IPS DF 4.7 (cell line): ENCODE results near the gene SH3PXD2A.

ENCODE experiments used
- DNase-seq: peaks from one replicate; pipeline ENCODE4 v3.0.0-alpha.2; 2013; ENCODE audit warnings: low spot score; ENCODE audit errors: extremely low read depth

Gene SH3PXD2A

DNA sequence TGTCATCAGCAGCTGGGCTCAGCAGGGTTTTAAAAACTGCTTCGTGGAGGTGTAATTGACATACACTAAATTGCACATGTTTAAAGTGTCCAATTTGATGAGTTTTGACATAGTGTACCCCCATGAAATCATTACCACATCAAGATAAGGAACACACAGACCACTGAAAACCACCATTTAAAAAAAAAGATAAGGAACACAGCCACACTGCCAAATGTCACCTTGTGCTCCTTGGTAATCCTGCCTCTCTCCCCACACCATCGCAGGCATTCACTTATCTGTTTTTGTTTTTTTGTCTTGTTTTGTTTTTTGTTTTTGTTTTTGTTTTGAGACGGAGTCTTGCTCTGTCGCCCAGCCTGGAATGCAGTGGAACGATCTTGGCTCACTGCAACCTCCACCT lies 286.9 kb downstream of the SH3PXD2A start:
- DNase-seq, result no peak

DNA sequence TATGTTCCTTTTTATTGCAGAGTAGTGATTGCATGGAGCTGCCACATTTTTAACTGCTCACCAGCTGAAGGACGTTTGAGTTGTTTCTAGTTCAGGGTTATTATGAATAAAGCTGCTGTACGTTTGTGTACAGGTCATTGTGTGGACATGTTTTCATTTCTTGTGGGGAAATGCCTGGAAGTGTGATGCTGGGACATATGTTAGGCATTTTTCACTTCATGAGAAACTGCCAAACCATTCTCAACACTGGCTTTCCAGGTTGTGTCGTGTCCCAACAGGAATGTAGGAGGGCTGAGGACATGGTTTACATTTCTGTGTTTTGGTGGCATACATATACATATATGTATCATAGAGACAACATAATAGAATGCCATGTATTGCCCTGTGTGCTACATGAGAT lies 288.8 kb downstream of the SH3PXD2A start:
- no peak for DNase-seq

DNA sequence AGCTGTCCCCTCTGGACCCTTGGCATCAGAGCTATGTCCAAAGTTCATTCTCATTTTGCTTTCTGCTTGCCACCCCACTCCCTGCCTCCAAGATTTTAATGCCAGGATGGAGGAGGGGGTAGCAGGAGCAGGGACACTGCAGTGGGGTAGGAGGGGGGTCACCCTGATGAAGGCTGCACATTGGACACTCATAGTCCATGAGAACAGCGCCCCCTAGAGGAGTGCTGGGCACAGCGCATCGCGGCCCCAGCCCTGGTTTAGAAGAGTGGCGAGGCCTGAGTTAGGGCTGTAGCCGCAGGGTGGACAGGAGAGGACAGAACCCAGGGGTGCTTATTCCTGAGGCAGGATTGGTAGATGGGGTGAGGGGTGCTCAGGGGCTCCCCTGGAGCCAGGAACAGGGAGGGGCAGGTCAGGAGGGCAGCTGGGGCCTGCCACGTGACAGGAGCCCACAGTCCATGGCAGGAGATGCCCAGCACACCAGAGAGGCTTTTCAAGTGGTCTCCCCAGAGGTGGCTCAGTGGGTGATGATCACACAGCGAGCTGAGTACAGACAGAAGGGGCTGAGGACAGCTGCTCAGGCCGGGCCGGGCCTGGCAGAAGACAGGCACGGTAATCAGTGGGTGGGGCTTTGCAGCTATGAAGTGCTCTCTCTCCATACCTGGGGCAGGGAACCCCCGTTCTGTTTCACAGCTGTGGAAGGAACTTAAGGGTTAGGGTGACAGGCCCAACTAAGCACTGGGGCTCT lies 290.4 kb downstream of the SH3PXD2A start:
- no peak for DNase-seq

DNA sequence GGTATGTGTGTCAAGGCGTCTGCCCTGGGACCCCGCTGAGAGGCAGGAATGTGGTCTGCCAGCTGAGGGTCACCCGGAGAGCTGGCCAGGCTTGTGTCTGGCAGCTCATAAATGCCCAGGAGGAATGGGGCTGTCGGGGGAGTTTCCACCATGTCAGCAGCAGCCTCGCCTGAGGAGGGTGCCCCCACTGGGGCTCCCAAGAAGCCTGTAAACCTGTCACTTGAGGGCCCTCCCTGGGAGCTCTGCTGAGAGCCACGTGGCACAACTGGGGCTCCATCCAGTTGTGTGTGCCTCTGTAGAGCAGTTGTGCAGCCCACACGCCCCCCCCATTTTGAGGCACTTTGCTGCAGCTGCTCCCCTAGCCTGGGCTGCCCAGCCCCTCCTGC lies 291.3 kb downstream of the SH3PXD2A start:
- no peak for DNase-seq

DNA sequence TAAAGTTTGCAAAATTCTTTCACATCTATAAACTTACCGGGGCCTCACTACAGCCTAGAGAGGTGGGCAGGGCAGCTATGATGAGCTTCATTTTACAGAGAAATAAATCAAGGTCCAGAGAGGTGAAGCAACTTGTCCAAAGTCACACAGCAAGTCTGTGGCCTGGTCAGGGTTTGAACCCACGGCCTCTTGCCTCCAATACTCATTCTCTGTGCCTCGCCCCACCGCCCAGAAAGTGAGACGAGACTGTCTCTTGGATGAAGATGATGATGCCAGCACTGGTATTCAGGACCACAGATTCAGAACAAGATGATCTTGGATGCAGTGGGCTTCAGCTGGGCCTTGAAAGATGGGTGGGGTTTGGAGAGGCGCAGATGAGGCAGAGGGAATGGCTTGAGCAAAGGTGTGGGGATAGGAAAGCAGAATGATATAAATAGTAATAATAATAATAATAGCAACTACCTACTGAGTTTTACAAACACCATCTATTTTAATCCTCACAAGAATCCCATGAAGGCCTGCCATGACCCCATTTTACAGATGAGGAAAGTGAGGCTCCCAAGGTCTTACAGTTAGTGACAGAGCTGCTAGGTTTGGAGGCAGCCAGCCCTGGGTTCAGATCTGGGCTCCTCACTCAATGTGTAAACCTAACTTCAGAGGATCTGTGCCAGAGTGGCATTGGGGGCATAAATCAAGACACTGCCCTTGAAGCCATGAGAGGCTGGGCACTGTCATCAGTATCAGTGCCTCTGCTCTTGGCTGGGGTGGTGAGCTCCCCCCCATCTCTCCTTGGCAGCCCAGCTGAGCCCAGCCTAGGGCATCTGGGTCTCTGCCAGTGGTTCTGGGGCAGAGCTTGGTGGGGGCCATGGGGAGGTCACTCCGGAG lies 291.9 kb downstream of the SH3PXD2A start:
- DNase-seq, result no peak

DNA sequence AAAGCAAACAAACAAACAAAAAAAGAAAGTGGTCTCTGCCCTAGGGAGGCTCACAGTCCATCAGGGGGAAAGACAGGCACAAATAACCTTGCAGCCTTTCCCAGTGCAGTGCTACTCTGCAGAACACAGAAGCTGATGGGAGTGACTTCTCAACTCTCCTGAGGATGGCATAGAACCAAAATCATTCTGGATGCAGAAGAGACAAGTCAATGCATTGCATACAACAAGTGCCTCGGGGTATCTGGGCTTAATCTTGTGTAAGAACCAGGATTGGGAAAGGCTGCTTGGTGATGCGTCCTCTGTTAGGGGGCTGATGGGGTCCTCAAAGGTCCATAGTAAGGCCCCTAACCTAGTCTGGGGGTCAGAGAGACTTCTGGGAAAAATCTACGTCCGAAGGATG lies 293.0 kb downstream of the SH3PXD2A start:
- no peak for DNase-seq

DNA sequence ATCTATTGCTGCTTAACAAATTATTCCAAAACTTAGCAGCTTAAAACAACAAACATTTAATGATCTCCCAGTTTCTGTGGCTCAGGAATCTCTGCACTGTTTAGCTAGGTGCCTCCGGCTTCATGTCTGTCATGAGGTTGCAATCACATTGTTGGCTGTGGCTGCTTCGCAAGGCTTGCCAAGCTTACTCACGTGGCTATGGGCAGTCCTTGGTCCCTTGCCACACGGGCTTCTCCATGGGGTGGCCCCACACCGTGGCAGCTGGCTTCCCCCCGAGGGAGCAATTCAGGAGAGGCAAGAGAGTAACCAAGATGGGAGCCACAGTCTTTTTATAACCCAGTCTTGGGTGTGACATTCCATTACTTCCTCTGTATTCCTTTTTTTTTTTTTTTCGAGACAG lies 294.5 kb downstream of the SH3PXD2A start:
- no peak for DNase-seq

DNA sequence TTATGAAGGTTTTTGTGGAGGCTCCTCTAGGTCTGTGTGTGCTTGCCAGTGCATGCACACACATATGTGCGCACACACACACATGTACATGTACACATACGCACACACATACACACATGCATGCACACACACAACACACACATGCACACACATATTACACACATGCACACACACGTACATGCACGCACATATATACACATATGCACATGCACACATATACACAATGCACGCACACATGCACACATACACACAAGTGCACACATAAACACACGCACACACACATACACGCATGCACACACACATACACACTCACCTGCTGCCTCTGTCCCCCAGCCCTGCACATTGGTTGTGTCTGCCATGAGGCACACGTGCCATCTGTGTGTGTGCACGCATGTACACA lies 295.6 kb downstream of the SH3PXD2A start:
- DNase-seq, result no peak

DNA sequence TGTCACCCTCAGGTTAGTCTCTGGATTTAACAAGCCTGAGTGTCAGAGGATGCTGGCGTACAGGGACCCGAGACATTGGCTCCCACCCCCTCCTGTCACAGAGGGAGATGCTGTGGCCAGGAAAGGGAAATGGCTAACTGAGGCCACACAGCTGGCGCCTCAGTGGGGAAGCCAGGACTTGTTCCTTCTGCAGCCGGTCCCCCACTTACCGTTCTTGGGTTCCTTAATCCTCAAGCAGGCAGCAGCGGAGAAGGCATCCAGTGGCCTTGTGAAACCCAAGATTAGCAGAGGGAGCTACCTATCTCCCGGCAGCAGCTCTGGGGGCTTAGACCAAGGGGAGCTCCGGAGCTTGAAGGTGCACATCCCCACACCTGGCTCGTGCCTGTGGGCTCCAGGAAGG lies 296.5 kb downstream of the SH3PXD2A start:
- DNase-seq, result no peak

DNA sequence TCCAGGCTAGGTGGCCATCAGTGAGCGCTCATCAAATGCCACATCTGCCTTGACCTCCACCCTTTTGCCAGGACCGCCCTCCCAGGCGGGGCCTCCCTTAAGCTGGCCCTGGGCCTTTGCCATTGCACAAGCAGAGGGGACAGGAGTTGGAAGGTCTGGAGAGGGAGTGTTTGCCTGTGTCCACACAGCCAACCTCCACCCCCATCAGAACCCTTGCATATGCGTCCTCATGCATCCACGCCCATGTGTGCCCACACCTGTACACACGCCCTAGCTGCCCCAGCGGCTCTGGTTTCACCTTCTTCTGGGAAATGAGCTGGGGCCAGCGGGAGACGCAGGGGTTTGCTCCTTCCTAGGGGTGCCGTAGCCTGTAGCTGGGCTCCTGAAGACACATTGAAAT lies 297.9 kb downstream of the SH3PXD2A start:
- DNase-seq, result no peak

DNA sequence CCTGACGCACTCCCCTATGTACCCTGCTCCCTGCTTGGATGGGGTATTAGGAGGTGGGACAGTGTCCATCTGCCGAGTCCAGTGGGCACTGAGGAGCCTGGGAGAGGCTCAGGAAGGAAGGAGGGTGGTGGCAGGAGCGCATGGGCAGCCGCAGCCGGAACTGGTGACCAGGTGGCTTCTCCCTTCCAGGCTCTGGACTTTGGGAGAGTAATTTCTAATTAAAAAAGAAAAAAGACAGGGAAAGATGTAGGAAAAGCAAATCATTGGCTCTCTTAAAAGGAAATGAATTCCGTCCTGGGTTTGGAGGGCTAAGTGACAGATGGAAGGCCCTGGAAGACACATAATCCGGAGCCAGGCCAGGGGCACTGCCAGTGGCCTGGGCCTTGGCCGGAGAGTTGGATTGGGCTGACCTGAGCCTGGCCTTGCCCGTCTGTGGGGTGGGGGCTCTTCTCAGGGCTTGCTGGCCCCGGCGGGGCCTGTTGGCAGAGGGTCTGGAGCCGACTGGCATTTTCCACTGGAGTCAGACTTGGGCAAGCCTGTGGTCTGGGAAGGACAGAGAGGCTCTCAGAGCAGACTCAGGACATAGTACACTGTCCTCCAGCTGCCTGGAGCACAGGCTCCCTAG lies 298.9 kb downstream of the SH3PXD2A start:
- no peak for DNase-seq

DNA sequence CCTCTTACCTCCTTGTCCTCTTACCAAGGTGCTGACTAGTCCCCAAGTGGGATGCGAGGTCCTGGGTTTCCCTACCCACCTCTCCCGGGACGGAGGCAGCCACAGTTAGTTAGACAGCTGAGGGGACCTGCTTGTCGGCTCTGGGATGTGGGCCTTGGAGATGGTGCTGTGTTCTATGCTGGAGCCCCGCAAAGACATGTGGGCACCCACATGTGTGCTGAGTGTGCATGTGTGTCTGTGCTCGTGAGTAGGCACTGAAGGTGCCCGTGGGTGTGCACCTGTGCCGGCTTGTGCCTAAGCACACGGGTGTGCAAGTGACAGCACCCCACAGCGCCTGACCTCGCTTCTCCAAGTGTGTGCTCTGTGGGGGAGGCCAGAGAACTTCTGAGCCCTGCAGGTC lies 299.7 kb downstream of the SH3PXD2A start:
- DNase-seq, result no peak

DNA sequence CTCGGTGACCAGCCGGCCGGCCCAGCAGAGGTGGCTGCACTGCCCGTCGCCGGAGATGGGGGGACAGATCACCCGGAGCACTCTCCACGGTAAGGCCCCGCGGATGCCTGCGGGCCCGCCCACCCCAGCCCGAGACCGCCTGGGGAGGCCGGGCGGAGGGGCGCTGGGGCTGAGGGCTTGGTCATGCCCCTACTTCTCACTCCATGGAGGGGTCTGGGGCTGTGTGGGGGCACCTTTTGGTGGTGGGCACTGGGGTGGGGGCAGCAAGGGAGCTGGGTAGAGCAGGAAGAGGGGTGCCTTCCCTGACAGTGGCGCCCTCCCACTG lies 300.1 kb downstream of the SH3PXD2A start:
- DNase-seq, result no peak

DNA sequence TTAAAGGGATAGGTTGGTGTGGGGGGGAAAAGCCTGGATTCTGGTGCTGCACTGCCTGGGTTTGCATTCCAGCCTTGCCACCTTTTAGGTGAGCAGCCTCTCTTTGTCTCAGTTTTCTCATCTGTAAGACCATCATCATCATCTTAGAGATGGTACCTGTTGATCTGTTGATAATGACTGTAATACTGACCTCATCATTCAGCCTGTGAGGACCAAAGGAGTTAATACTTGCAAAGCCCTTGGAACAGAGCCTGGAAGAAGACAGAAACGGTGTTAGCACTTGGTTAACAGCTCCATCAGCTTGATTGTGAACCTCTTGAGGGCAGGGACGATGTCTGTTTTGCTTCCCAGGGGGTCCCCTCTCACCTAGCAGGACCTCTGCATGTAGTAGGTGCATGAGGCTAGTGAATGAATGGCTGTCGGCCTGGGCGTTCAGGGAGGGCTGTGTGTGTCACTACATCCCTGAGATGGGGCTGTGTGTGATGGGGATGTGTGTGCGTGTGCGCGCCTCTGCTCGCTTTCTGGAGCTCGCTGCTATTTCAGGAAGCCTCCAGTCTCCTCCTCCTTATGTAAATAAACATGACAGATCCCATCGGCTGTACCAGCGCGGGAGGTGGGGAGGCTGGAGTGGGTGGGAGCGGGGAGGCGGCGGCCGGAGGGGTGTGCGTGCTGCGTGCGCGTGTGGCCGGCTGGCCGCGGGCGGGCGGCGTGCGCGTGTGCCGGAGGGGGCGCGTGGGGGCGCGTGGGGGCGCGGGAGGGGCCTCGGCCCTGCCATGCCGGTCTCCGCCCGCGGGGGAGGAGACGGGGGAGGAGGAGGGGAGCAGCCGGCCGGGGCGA lies 300.7 kb downstream of the SH3PXD2A start:
- DNase-seq, result no peak

DNA sequence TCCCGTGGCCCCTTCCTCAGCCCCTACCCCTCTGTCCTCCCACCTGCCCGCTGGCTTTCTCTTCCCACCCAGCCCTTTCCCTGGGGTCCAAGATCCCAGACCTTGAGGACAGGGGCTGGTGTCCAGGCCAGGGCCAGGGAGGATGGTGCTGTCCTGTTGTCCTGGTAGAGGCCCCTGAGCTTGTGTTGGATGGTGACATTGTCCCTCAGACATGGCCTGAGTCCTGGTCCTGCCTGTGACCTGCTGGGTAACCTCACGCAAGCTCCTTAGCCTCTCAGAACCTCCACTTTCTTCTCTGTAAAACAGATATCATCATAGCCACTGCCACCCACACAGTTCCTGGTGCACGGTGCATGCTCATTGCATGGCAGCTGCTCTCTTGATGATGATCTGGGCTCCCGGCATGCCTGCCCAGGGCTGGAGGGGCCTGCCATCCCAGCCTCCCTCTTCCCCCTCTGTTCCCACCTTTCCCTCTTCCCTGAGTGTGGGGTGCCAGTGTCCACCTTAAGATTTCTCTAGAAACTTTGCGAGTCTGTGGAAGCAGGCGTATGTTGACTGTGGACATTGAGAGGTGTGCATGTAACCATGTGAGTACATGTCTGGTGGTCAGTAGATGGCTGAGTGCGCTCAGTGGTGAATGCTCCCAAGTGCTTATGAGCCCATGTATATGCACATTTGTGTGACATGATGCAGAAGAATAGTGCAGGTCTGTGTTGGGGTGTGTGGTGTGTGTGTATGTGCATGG lies 301.5 kb downstream of the SH3PXD2A start:
- DNase-seq, result no peak

DNA sequence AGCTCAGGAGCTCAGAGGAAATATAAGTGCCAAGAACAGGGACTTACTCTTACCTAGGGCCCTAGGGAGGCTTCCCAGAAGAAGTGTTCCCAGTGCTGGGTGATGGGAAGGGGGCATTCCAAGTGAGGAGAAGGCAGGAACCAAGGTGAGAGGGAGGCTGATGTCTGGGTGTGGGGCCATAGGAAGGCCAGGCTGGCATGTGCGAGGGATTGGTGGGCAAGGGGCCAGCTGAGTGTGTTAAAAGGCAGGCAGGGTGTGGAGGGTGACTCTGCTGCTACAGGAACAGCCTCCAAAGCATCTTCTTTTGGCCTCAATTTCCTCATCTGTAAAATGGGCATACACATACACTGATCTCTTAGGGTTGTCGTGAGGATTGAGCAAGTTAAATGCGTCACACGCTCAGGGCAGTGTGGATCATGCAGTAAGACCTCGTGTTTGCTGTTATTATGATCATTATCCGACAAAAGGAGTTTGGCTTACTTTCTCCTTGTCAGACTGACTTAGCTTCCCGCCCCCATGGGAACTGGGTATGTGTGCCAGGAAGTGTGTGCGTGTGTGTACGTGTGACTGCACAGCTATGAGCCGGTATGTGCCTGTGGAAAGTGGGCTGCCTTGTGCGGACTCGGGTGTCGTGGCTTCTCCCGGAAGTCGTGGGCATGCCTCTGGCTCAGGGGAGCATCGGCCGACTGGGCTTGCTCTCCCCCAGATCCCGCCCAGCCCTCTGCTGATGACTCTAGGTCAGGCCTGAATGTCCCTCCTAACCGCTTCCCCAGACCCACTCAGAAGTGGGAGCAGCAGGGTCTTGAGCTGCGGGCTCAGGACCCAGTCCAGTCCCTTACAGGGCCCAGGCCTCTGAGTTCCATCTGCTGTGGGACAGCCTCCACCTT lies 302.3 kb downstream of the SH3PXD2A start:
- DNase-seq, result no peak

DNA sequence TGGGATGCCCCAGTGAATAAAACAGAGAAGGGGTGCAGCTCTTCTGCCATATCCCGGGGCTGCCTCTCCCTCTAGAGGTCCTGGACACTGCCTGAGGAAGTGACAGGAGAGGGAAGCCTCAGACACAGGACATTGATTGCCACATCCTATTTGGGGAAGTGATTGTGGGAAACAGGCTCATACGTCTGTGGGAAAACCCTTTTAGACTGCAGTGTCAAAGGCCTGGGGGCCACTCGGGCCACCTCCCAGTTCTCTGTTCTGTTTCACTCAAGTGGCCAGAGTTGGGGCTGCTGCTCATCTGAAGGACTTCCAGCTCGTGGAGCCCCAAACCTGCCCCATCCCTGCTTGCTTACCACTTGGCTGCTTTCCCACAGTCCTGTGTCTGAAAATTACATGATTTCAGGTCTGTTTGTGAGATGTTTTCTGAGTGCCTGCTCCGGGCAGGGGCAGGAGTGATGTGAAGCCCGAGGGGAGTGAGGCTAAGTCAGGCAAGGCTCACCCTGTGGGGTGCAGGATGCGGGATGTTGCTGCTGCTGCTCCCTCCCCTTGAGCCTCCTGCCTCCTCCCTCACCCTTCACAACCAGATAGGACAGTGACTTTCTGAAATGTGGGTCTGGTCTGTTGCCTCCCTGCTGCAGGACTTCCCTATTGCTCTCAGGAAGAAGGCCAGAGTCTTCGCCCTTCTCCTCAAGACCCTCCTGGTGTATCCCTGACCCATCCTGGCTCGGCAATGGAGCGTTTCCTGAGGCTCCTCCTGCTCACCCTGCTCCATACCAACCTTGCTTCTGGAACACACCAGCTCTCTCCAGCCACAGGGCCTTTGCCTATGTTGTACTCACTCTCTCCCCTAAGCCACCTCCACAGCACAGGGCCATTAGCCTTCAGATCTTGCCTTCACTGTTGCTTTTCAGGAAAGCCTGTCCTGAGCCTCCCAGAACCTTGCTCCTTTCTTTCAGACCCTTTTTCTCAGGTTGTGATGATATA lies 303.5 kb downstream of the SH3PXD2A start:
- no peak for DNase-seq

DNA sequence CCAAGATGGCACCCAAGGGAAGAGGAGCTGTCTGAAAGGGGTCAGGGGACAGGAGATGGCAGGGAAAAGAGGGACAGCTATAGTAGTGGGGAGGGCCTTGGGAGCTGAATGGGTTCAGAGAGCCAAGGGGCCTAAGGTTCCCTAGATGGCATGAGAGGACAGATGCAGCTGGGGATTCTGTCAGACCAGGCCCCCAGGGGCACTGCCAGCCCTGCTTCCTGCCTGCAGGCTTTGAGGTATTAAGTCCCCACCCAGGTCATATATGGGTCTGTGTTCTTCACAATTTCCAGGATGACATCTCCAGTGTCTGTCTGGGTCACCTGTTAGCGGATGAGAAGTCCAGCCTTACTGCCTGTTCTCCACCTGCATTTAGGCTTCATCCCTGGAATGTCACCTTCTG lies 305.1 kb downstream of the SH3PXD2A start:
- no peak for DNase-seq

DNA sequence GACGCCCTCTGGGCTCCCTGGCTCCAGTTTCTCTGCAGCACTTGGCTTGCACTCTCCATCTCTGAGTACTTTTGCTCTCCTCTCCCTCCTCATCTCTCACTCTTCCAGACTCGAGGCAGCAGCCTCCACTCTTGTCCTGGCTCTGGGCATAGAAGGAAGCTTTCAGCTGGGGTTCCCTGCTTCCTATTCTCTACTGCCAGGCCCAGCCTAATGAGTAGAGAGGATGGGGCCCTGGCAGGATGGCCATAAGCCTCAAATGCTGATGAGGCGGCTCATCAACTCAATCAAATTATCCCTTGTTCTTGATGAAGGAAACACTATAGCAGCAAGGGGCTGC lies 306.1 kb downstream of the SH3PXD2A start:
- DNase-seq, result no peak
